GM12878 (cell line): Measurements from ENCODE around the gene STK17A. TPM values are rescaled to one million over a fixed set of nuclear protein-coding genes. Genes with fewer than 3 reads are reported as not detected.
A peak's percentile ranks its signal among the peaks of the same experiment; 100 is the strongest.

ENCODE experiments used
- CBX3 ChIP-seq: fragments of 200-600 bp; sonication (generic); IDR thresholded peaks from 2 replicates; pipeline ENCODE4 v1.6.1; 2016; ENCODE audit warnings: low read depth, borderline replicate concordance
- EP300 ChIP-seq, 2 experiments: fragments of 150-350 bp in 1 of 2; IDR thresholded peaks; 2 replicates each; pipeline ENCODE4 v1.6.1; 2011 to 2012; ENCODE audit warnings: low read depth in 2 of 2, low read length in 2 of 2, borderline replicate concordance in 1 of 2, improper control_type of control experiment in 1 of 2, inconsistent platforms in 1 of 2; ENCODE audit not compliant: control insufficient read depth in 1 of 2
- ETV6 ChIP-seq, 2 experiments: fragments of 450-650 bp in 1 of 2; IDR thresholded peaks in 1 of 2; conservative IDR thresholded peaks in 1 of 2; 2 replicates each; pipeline ENCODE4 v1.6.1; 2014; ENCODE audit warnings: antibody characterized with exemption in 1 of 2, borderline replicate concordance in 1 of 2, low read depth in 1 of 2, mild to moderate bottlenecking in 1 of 2, moderate library complexity in 1 of 2
- EZH2 ChIP-seq: IDR thresholded peaks from 2 replicates; pipeline ENCODE4 v1.6.1; 2012; ENCODE audit warnings: low read depth, mild to moderate bottlenecking, control low read depth, inconsistent platforms, low read length, borderline replicate concordance; ENCODE audit not compliant: control insufficient read depth
- KLF5 ChIP-seq: fragments of 450-650 bp; IDR thresholded peaks from 2 replicates; pipeline ENCODE4 v1.6.1; 2014; ENCODE audit warnings: mild to moderate bottlenecking; ENCODE audit not compliant: partially characterized antibody
- MEF2A ChIP-seq: IDR thresholded peaks from 2 replicates; pipeline ENCODE4 v1.6.1; 2011; ENCODE audit warnings: low read depth, mild to moderate bottlenecking, low read length, moderate library complexity; ENCODE audit not compliant: insufficient read depth
- MEF2B ChIP-seq: fragments of 450-650 bp; IDR thresholded peaks from 2 replicates; pipeline ENCODE4 v1.6.1; 2018; ENCODE audit warnings: mild to moderate bottlenecking, moderate library complexity; ENCODE audit not compliant: partially characterized antibody, poor library complexity, severe bottlenecking
- MYB ChIP-seq: fragments of 150-350 bp; IDR thresholded peaks from 2 replicates; pipeline ENCODE4 v1.6.1; 2014; ENCODE audit warnings: mild to moderate bottlenecking, low read depth, low read length, borderline replicate concordance
- NFIC ChIP-seq: IDR thresholded peaks from 2 replicates; pipeline ENCODE4 v1.6.1; 2012; ENCODE audit warnings: low read depth, mild to moderate bottlenecking, inconsistent platforms, low read length, moderate library complexity
- SMARCA5 ChIP-seq: fragments of 450-650 bp; IDR thresholded peaks from 2 replicates; pipeline ENCODE4 v1.6.1; 2017; ENCODE audit warnings: mild to moderate bottlenecking
- SMC3 ChIP-seq: IDR thresholded peaks from 2 replicates; pipeline ENCODE4 v1.6.1; 2011; ENCODE audit warnings: low read length, improper control_type of control experiment, borderline replicate concordance
- SUPT20H ChIP-seq: IDR thresholded peaks from 2 replicates; pipeline ENCODE4 v1.6.1; 2011; ENCODE audit warnings: low read depth, mild to moderate bottlenecking, low read length, moderate library complexity, borderline replicate concordance; ENCODE audit not compliant: control insufficient read depth
- TCF3 ChIP-seq: IDR thresholded peaks from 2 replicates; pipeline ENCODE4 v1.6.1; 2012; ENCODE audit warnings: low read depth, mild to moderate bottlenecking, low read length, borderline replicate concordance; ENCODE audit not compliant: insufficient read depth
- WRNIP1 ChIP-seq: IDR thresholded peaks from 2 replicates; pipeline ENCODE4 v1.6.1; 2011; ENCODE audit warnings: low read depth, low read length, improper control_type of control experiment, borderline replicate concordance
- ZNF274 ChIP-seq: IDR thresholded peaks from one replicate; pipeline ENCODE4 v1.8.0; 2011; ENCODE audit not compliant: insufficient read length, insufficient read depth
- ZNF622 ChIP-seq: fragments of 450-650 bp; IDR thresholded peaks from 2 replicates; pipeline ENCODE4 v1.6.1; 2017; ENCODE audit warnings: mild to moderate bottlenecking, inconsistent platforms
- polyA plus RNA-seq, 11 experiments: library from polyadenylated mRNA; depleted of rRNA in 4 of 11; unstranded in 6 of 11; stranded (reverse) in 5 of 11; fragments of >200 nt; fragmentation: Nextera tagmentation in 4 of 11; fragmentation: Illumina TruSeq in 1 of 11; extraction: Ambion mirVana in 4 of 11; extraction: Trizol in 1 of 11; gene quantifications; 1 replicate in 1 of 11; 2 replicates in 10 of 11; pipeline versions ENCODE4 v1.2.1 to v1.2.3, GENCODE V29; 2011 to 2016; ENCODE audit warnings: inconsistent platforms in 2 of 11, missing spikeins in 2 of 11, low read depth in 1 of 11
- total RNA-seq, 4 experiments: library from RNA; depleted of rRNA in 3 of 4; stranded (reverse); fragments of >200 nt in 3 of 4; fragmentation: Illumina TruSeq in 1 of 4; extraction: Trizol in 1 of 4; gene quantifications; 2 replicates each; pipeline versions ENCODE4 v1.2.1 to v1.2.3, GENCODE V29; 2013 to 2021
- TF ChIP-seq, protein P1 (sequence below): IDR thresholded peaks from 2 replicates; pipeline ENCODE4 v1.6.1; 2011; ENCODE audit warnings: mild to moderate bottlenecking, low read depth, low read length, moderate library complexity; ENCODE audit not compliant: insufficient replicate concordance
- TF ChIP-seq, protein P2 (sequence below): IDR thresholded peaks from 2 replicates; pipeline ENCODE4 v1.6.1; 2011; ENCODE audit warnings: borderline replicate concordance, low read depth, mild to moderate bottlenecking, moderate library complexity, low read length; ENCODE audit not compliant: insufficient read depth, poor library complexity, severe bottlenecking
- TF ChIP-seq, protein P3 (sequence below): IDR thresholded peaks from 2 replicates; pipeline ENCODE4 v1.6.1; 2011; ENCODE audit warnings: low read depth, mild to moderate bottlenecking, low read length, moderate library complexity, borderline replicate concordance; ENCODE audit errors: extremely low read depth
- TF ChIP-seq, protein P4 (sequence below): IDR thresholded peaks from 2 replicates; pipeline ENCODE4 v1.6.1; 2012; ENCODE audit warnings: low read length, inconsistent platforms
- TF ChIP-seq, protein P5 (sequence below): fragments of 450-650 bp; IDR thresholded peaks from 2 replicates; pipeline ENCODE4 v1.6.1; 2017; ENCODE audit warnings: mild to moderate bottlenecking

The STK17A gene
- total and polyA plus RNA-seq, 10 of the 15 experiments (the other 5 are each of a cell fraction or from before 2014, with no cell fraction given) = 18.5 to 91.6 (median 70.8) TPM

DNA sequence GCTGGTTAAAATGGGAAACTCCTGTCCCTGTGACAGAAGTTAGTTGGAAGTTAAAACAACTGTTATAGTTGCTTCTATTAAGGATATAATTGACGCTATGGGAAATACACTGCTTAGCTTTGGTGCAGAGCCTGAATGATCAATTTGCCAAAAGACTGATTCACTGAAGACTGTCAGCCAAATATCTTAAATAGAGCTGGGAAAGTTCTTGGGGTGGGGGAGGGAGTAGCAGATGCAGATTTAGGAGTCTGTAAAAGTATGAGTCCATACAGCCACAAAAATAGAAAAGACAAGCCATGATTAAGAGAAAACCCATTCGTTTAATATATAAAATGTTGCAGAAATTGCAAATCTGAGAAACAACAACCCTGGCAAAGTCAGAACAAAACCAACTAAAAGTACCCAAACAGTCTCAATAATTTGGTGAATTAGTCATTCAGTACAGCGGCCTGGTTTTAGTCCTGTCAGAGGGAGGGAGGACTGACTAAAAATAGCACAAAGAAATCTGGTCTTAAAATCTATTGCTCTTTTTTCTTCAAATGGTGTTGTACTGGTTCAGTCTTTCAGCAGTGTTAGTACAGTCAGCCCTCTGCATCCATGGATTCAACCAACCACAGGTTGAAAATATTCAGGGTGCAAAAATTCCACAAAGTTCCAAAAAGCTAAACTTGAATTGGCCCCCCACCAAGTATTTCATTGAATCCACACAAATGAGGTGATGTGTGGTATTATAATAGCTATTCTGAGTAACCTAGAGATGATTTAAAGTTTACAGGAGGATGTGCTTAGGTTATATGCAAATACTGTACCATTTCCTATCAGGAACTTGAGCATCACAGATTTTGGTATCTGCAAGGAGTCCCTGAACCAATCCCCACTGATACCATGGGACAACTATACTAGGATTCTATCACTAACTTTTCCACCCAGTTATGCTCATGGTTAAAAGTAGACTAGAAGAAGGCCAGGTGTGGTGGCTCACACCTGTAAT, 30.0 kb downstream of the STK17A start (continued):
- TF ChIP-seq ETV6 (conservative IDR thresholded peaks at IDR 0.05 in 1 of 2, IDR thresholded peaks at IDR 0.05 in 1 of 2; ENCODE audit: borderline replicate concordance in 1 of 2, low read depth in 1 of 2) (no peak), WRNIP1 (no peak), ZNF622 (no peak), MYB (no peak), NFIC (peak; percentile 89), TCF3 (no peak), EZH2 (no peak), CBX3 (no peak), MEF2A (peak; percentile 89), SMARCA5 (no peak), EP300 (IDR thresholded peaks at IDR 0.05; ENCODE audit: borderline replicate concordance in 1 of 2, control insufficient read depth in 1 of 2, low read depth in 2 of 2, low read length in 2 of 2) (no peak), ZNF274 (no peak), KLF5 (no peak), SUPT20H (no peak), MEF2B (peak; percentile 47), SMC3 (no peak)
- TF ChIP-seq, protein P1, sequence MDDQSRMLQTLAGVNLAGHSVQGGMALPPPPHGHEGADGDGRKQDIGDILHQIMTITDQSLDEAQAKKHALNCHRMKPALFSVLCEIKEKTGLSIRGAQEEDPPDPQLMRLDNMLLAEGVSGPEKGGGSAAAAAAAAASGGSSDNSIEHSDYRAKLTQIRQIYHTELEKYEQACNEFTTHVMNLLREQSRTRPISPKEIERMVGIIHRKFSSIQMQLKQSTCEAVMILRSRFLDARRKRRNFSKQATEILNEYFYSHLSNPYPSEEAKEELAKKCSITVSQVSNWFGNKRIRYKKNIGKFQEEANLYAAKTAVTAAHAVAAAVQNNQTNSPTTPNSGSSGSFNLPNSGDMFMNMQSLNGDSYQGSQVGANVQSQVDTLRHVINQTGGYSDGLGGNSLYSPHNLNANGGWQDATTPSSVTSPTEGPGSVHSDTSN = no peak
- TF ChIP-seq, protein P2, sequence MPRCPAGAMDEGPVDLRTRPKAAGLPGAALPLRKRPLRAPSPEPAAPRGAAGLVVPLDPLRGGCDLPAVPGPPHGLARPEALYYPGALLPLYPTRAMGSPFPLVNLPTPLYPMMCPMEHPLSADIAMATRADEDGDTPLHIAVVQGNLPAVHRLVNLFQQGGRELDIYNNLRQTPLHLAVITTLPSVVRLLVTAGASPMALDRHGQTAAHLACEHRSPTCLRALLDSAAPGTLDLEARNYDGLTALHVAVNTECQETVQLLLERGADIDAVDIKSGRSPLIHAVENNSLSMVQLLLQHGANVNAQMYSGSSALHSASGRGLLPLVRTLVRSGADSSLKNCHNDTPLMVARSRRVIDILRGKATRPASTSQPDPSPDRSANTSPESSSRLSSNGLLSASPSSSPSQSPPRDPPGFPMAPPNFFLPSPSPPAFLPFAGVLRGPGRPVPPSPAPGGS = peak; percentile 13
- TF ChIP-seq, protein P3, sequence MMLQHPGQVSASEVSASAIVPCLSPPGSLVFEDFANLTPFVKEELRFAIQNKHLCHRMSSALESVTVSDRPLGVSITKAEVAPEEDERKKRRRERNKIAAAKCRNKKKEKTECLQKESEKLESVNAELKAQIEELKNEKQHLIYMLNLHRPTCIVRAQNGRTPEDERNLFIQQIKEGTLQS = no peak
- TF ChIP-seq, protein P4, sequence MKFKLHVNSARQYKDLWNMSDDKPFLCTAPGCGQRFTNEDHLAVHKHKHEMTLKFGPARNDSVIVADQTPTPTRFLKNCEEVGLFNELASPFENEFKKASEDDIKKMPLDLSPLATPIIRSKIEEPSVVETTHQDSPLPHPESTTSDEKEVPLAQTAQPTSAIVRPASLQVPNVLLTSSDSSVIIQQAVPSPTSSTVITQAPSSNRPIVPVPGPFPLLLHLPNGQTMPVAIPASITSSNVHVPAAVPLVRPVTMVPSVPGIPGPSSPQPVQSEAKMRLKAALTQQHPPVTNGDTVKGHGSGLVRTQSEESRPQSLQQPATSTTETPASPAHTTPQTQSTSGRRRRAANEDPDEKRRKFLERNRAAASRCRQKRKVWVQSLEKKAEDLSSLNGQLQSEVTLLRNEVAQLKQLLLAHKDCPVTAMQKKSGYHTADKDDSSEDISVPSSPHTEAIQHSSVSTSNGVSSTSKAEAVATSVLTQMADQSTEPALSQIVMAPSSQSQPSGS = peak; percentile 78
- TF ChIP-seq, protein P5, sequence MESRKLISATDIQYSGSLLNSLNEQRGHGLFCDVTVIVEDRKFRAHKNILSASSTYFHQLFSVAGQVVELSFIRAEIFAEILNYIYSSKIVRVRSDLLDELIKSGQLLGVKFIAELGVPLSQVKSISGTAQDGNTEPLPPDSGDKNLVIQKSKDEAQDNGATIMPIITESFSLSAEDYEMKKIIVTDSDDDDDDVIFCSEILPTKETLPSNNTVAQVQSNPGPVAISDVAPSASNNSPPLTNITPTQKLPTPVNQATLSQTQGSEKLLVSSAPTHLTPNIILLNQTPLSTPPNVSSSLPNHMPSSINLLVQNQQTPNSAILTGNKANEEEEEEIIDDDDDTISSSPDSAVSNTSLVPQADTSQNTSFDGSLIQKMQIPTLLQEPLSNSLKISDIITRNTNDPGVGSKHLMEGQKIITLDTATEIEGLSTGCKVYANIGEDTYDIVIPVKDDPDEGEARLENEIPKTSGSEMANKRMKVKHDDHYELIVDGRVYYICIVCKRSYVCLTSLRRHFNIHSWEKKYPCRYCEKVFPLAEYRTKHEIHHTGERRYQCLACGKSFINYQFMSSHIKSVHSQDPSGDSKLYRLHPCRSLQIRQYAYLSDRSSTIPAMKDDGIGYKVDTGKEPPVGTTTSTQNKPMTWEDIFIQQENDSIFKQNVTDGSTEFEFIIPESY = no peak
